A172 (cell line): ENCODE results near the gene MTMR3. TPM values are rescaled to one million over a fixed set of nuclear protein-coding genes. Genes with fewer than 3 reads are reported as not detected.

Experiments
- DNase-seq: peaks from one replicate; pipeline ENCODE4 v3.0.0-alpha.2; 2015; ENCODE audit warnings: low spot score
- total RNA-seq: library from RNA; depleted of rRNA; stranded (reverse); fragments of >200 nt; shearing (Covaris generic); gene quantifications from 2 replicates; pipeline ENCODE4 v1.2.3, GENCODE V29; 2014

The MTMR3 gene
- total RNA-seq, 1 experiment from 2014 or later, result 8.1 TPM

DNA sequence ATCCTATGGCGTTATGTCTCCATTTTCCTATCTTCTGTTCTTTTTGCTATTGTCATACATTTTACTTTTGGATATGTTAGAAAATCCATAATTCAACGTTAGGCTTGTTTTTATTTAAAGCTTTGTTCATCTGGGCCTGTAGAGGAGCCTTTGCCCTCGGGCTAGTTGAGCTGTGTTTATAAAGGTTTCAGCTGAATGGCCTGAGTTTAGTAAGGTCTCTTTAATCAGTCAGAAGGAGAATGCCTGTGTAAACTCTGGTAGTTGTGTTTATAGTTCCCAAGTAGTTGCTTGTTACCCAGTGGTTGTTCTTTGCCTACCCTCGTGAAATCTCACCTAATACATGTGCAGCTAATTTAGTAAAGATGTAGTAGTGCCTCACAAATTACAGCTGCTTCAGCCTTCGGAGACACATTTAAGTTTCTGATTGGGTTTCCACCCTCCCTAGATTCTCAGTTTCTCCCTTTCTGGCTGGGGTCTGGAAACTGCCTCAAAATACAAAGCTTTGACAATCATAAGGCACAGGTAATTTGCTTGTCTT is 33.1 kb downstream of the MTMR3 start:
- no peak for DNase-seq

DNA sequence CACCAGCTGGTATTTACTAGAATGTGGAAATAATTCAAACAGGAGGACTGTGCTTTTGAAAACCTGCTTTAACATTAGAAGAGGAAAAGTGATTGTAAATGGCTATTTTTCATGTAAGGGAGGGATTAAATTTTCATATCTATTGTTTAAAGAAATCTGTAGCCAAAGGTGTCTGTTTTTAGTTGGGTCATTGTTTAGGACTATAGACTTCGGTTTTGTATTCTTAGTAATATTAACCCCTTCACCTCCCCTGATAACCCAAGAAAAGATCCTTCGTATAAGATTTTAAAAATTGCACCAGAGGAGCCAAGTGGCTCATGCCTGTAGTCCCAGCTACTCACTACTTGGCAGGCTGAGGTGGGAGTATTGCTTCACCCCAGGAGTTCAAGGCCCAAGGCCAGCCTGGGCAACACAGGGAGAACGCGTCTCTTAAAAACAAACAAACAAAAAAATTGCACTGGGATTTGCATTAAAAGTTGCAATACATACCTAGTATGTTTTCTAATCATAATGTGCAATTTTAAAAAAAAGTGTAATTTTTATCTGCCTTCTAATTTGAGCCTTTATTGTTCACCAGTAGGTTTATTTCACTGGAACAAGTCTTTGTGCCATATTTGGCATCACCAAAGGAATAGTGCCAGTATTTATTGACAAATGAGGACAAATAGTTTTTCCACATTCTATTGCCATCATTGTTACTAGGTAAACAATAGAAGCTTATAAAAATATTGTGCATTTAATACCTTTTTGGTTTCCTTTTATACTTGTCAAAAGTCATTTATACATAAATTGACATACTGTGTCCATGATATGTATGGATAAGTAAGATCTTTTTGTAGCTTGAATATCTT is 34.3 kb downstream of the MTMR3 start:
- no peak for DNase-seq

DNA sequence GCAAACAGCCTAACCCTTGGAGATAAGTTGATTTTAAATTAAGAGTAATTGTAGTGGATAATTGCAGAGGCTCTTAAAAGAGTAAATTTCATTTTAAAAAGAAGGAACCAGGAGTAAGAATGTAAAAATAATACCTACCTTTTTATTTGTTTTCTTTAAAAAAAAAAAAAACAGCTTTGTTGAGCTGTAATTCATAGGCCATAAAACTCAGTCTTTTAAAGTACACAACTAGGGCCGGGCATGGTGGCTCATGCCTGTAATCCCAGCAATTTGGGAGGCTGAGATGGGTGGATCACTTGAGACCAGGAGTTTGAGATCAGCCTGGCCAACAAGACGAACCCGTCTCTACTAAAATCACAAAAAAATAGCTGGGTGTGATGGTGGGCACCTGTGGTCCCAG is 42.4 kb downstream of the MTMR3 start:
- no peak for DNase-seq

DNA sequence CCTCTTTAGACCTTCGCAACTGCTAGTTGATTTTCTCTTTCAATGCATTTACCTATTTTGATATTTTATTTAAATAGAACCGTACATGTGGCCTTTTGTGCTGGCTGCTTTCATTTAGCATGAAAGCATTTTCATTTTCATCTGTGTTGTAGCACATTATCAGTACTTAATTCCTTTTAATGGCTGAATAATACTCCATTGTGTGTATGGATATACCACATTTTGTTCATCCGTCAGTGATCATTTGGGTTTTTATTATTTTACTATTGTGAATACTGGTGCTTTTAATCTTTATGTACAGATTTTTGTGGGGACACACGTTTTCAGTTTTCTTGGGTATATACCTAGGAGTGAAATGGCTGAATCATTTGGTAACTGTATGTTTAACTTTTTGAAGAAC is 43.1 kb downstream of the MTMR3 start:
- no peak for DNase-seq

DNA sequence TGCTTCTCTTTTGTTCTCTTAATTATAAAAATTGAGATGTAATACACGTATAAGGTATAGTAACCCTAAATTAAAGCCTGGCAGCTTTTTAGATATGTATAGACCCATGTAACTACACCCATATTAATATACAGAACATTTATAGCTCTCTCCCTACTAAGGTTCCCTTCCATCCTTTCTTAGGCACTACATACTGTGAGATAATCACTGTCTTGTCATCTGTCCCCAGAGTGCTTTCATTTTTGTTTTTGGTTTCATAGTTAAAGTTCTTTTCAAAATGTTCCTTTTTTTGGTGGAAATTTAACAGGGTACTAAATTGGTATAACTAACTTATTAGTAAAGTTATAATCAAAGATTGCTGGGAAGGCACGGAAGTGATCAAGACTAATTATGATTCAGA is 49.2 kb downstream of the MTMR3 start:
- DNase-seq, result no peak

DNA sequence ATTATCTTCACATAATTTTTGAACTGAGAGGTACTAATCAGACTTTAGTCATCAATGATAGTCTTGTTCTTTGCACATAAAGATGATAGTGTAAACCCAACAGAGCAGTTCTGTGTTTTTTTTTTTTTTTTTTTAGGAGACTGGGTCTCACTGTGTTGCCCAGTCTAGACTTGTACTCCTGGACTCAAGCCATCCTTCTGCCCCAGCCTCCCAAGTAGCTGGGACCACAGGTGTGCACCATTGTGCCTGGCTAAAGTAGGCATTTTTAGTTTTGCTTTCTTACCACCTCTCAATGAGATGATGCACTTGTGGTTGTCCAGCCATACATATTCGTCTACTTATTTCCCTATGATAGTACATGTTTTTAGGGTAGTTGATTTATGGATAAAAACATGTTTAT is 50.6 kb downstream of the MTMR3 start:
- no peak for DNase-seq

DNA sequence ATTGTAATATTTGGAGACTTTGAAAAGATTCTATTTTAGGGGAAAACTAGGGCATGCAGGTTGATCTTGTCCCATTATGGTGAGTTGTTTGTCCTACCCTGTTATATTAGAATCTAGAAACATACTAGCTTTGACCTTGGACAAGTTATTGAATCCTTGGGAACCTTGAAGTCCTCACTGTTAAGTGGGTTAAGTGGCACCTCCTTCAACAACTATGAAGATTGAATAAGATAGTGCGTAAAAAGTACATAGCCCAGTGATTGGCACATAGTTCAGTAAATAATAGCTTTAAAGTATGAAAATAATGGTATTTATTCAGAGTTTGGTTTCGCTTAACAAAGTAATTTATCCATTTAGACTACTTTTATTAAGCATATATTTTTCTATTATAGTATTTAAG is 51.6 kb downstream of the MTMR3 start:
- no peak for DNase-seq

DNA sequence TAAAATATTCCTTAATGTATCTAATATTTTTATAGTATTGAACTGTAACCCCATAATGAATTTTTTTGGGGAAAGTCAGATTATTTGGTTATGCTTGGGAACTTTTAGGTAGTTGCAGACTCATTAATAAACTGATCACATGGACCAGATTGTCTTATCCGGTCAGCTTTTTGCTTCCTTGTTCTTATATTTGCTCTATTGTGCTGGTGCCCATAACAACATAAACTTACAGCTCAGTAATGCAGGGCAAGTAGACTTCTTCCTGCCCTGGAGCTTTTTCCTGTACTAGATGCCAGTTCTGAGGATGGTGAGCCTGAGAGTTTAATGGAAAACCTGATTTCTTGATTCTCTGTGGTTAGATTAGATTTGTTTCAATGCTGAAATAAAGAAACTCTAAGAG is 53.2 kb downstream of the MTMR3 start:
- no peak for DNase-seq

DNA sequence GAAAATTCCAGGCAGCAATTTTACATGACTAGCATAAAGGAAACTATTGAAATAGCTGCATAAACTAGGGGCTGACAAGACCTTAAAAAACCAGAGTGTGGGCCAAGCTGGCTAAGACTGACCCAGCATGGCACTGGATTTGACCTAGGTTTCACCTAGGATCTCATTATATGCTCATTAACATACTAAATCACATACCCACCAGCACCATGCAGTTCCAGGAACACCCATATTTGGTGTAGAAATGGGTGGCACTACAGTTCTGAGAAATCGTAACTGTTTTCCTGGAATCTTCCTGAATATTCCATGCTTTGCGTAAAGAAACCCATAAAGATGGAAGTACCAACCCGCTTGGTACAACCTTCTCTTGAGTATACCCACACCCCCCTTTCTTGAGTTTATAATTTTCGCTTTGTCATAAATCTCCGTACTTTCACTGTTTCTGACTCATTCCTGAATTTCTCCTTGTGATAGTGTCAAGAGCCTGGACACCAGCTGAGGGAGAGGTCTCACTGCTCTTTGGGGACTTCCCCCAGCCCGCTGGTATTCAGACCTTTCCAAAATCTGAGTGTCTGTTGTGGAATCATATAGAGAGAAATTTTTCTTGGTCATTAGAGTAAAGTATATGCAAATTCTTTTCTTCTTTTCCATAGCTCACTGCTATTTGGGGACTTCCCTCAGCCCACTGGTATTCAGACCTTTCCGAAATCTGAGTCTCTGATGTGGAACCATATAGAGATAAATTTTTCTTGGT is 55.1 kb downstream of the MTMR3 start:
- peak; percentile 39 for DNase-seq

DNA sequence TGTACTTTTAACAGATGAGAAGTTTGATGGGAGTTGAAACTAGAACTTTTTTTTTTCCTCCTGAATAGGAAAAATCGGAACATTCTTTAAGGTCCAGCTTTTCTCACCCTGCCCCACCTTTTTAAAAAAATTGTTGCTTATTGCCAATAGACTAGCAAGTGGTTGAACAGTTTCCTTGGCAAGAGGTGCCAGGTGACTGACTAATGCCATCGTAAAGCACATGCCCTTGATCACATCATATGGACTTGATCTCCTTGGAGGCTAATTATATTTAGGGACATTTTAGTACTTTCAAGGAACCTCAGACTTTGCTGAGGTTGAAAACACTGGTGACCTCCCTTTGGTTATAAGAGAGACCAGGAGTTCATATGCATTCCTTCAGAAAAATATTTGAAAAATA is 57.6 kb downstream of the MTMR3 start:
- DNase-seq, result no peak

DNA sequence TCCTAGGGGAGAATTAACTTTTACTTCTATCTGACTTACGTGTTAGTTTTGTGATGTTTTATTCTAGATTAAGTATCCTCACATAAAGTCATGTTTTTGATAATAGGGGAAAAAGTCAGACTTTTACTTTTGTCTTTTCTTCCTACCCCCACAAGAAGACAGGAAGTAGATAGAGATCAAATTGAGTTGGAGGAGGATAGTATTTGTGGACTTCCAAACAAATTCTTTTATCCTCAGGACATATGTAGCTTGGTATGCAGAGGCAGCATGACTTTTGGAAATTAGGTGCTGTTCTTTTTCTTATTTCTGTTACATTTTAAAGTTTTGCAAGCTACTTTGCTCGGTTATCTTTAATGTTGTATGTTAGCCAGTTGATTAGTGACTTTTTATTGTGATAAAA is 61.4 kb downstream of the MTMR3 start:
- DNase-seq, result no peak

DNA sequence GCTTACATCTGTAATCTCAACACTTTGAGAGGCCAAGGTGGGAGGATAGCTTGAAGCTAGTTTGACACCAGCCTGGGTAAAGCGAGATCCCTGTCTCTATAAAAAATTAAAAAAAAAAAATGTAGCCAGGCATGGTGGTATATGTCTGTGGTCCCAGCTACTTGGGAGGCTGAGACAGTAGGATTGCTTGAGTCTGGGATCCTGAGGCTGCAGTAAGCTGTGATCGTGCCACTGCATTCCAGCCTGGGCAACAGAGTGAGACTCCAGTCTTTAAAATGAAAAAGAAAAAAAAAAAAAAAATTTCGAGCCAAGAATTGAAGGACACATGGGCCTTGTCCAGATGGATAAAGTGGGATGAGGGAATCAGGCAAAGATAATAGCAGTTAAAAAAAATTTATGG is 62.5 kb downstream of the MTMR3 start:
- no peak for DNase-seq

DNA sequence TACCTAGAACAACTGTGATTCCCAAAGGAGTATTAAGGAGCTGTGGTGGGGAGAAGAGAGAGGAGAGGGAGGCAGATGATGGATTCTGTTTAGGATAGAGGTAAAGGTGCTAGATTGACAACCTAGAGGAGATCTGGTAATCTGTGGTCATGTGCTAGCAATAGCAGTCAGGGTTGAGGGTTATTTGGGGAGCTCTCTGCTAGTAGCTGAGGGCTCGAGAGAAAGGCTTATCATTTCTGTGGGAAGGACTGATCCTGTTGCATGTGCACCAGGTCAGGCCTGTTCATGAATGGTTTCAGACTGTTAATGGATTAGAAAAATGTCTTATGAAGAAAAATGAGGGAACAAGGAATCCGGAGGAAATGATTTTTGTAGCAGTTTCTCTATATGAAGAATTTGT is 63.2 kb downstream of the MTMR3 start:
- DNase-seq, result no peak

DNA sequence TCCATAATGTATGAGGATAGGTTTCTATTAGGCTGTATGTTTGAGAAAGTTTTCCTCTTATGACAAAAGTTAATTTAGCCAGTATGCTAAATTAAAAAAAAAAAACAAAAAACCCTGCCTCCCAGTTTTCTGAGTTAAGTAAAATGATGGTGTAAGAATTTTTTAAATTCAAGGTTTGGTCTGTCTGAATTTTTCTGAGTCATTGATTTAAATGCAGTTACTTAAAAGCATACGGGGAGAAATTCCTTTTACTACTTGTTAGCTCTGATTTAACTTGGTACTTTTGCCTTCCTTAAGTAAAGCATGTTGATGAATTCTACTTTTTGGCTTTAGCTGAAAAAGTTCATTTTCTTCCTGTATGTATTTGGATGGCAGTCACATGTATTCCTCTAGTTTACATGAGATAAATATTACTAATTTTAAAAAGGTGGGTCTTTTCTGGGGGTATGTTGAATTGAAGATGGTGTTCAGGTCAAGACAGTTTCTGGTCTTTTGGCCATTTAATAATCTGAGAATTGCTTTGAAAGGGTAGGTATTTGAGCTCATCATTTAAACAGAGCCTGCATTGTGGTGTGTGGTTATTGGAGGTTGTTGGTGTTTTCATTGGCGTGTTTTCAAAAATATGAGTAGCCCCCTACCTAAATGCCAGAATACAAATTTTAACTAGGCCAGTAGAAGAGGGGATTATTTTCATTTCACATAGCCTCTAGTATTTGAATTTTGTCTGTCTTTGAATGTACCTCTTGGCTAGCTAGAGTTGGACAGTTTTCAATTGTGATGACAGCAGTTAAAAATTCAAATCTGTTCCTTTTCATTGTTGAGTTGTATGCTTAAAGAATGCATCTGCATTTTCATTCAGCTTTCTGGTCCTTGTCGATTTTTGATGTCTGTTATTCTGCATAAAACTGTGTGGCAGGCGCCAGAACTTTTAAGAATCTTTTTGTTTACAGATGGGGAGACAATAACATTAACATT is 64.7 kb downstream of the MTMR3 start:
- DNase-seq, result no peak

DNA sequence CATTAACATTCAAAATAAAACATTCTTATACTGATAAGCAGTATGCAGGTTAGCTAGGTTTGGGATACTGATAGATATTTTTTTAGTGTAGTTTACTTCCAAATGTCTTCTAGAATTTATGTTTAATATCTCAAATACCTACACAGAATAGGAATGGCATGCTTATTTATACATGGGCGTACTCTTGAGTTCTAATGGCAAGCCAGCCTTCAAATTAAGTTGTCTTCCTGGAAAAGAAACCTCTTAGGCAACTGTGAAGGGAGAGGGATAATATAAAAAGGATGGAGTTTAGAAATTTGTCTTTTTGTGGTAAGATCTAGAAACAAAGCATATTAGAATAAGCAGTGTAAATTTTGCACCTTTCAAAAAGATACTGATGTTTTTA is 65.4 kb downstream of the MTMR3 start:
- no peak for DNase-seq

DNA sequence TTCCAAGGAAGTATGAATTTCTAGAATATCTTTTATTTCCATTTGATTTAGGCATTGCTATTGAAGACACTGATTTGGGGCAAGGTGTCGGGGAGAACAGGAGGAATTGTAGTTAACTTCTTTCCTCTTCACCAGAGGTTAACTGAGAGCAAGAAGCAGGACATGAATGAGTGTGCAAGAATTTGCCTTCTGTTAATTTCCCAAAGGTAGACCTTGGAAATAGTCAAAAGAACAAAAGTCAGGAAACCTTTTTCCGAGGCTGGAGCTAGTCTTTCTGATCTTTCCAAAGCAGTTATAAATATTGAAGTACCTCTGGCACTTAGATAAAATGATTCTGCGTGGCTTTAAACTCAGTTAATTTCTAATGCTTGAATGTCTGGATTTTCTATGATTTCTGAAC is 66.9 kb downstream of the MTMR3 start:
- no peak for DNase-seq

DNA sequence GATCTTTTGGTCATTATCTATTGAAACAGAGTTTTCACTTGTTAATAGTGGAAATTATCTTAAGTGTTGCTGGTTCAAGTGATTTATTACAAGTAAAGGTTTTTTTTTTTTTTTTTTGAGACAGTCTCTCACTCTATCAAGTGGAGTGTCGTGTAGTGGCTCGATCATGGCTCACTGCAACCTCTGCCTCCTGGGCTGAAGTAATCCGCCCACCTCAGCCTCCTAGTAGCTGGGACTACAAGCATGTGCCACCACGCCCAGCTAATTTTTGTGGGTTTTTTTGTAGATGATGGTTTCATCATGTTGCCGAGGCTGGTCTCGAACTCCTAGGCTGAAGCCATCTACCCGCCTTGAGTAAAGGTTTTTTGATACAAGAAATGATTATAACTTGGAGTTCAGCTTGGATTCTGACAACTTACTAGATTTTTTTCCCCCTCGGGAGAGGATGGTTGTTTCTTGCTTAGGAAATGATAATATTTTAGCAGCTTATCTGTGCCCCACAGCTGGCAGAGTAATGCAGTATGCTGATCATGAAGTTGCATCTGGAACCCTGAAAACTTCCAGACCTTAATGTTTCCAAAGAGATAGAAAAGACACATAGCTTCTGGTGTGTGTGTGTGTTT is 68.9 kb downstream of the MTMR3 start:
- DNase-seq, result no peak

DNA sequence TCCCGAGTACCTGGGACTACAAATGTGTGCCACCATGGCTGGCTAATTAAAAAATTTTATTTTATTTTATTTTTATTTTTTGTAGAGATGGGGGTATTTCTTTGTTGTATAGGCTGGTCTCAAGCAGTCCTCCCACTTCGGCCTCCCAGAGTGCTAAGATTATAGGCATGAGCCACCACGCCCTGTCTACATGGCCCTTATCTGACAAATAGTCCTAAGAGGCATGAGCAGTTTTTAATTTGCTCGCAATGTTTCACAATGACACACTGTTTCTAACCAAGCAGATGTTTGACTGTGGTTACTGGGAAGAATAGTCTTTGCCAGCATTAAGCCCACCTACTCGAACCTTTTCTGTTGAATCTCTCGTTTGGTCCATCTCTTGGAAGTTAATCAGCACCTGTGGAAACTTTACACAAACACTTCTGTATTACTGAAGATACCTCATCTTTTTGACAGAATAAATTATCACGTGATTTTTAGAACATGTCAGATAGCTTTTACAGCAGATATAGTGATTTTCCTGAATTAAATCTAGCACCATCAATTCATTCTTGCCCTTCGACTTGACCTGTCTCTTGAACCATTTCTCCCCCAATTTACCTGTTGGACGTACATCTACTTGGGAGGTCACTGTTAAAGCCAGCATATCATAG is 71.4 kb downstream of the MTMR3 start:
- DNase-seq, result no peak

DNA sequence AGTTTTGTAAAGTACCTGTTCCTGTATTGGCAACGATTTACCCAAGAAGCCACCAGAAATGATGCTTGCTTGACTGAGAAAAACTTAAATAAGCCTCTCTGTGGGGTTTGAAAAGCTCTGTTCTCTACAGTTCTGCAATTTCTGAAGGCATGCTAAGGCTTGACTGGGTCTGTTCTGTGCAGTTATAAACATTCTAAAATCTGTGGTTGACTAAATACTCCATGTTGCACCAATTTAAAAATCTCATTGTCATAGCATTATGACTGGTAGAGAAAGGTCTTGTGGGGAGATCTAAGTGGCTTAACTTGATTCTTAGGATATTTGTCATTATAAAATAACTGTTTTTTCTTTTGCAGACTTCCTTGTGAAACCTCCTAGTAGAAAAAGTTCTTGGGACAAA is 73.7 kb downstream of the MTMR3 start:
- no peak for DNase-seq

DNA sequence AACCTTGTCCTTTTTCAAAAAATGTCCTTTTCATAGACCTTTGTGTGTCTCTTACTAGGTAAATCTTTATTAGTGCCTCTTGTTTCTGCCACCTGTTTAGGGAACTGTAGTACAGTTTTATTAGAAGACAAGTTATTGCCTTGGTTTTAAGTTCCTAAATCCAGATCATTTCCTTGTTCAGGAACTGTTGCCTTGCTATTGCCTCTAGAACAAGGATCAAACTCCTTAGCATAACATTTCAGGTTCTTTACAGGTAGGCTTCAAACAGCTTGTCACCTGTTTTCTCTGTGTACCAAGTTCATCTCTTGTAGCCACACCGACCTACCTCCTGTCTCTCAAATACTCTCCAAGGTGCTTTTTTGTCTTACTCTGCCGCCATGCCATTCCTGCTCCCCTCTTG is 75.2 kb downstream of the MTMR3 start:
- DNase-seq, result no peak

DNA sequence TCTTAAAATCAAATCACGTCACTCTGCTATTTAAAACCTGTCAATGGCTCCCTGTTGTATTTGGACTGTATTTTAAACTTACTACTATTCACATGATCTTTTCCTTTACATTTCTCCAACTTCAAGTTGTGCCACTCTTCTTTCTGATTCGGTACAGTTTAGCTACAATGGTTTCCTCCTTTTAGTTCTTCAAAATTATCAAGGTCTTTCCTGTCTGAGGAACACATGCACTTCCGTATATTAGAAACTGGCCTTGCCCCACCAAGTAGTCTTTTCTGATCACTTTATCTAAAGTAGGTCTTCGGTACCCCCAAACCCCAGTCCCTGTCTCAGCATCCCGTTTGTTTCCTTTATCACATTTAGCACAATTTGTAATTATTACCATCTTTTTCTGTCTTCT is 81.8 kb downstream of the MTMR3 start:
- DNase-seq, result no peak
